H1 (cell line): Measurements from ENCODE around the gene LNPEP. TPM values are rescaled to one million over a fixed set of nuclear protein-coding genes. Genes with fewer than 3 reads are reported as not detected.

Source experiments
- CTCF ChIA-PET: fragments of 300-600 bp; sonication (Branson Sonifier 250); formaldehyde crosslinking; loops from one replicate; lab custom pipeline; 2021; ENCODE audit not compliant: partially characterized antibody; lab: Charles Lee
- POLR2A ChIA-PET: fragments of 300-600 bp; sonication (Branson Sonifier 250); formaldehyde crosslinking; loops from one replicate; lab custom pipeline; 2021; ENCODE audit warnings: inconsistent platforms; ENCODE audit not compliant: partially characterized antibody; lab: Charles Lee
- DNase-seq, 2 experiments: peaks; one replicate each; pipeline versions ENCODE4 v3.0.0 to v3.0.0-alpha.2; 2010 to 2022; ENCODE audit warnings: low spot score in 2 of 2, low read depth in 1 of 2, mixed read lengths in 1 of 2
- FAIRE-seq: peaks from 2 replicates; lab custom pipeline; 2011; peaks lifted over from hg19 to GRCh38; lab: Jason Lieb, UNC
- H2AFZ ChIP-seq: 2 replicates; pipeline ENCODE4 v1.8.1; 2012; ENCODE audit warnings: low read length, inconsistent platforms
- H2AK5ac ChIP-seq: 2 replicates; pipeline ENCODE4 v1.6.1; 2013; ENCODE audit warnings: low read depth, low read length
- H2BK120ac ChIP-seq: replicated peaks from 2 replicates; pipeline ENCODE3; 2013; ENCODE audit warnings: low read depth, low read length, inconsistent platforms
- H2BK12ac ChIP-seq: 2 replicates; pipeline ENCODE4 v1.6.1; 2013; ENCODE audit warnings: low read depth, low read length
- H2BK15ac ChIP-seq: 2 replicates; pipeline ENCODE4 v1.6.1; 2013; ENCODE audit warnings: low read length
- H2BK20ac ChIP-seq: 2 replicates; pipeline ENCODE4 v1.6.1; 2013; ENCODE audit warnings: low read length
- H2BK5ac ChIP-seq: 2 replicates; pipeline ENCODE4 v1.6.1; 2013; ENCODE audit warnings: low read depth, low read length
- H3K14ac ChIP-seq: 2 replicates; pipeline ENCODE4 v1.6.1; 2013; ENCODE audit warnings: inconsistent platforms; ENCODE audit not compliant: insufficient read length
- H3K18ac ChIP-seq: 2 replicates; pipeline ENCODE4 v1.6.1; 2013; ENCODE audit warnings: low read length; ENCODE audit errors: extremely low read depth
- H3K23ac ChIP-seq: 2 replicates; pipeline ENCODE4 v1.6.1; 2013; ENCODE audit warnings: inconsistent platforms; ENCODE audit not compliant: insufficient read length
- H3K23me2 ChIP-seq: 2 replicates; pipeline ENCODE4 v1.6.1; 2013; ENCODE audit warnings: low read depth, low read length
- H3K27ac ChIP-seq: 2 replicates; pipeline ENCODE4 v1.6.1; 2011; ENCODE audit warnings: low read depth, low read length, inconsistent platforms
- H3K27me3 ChIP-seq, 4 experiments: replicated peaks in 1 of 4; 1 replicate in 1 of 4; 2 replicates in 3 of 4; pipeline versions ENCODE4 v1.6.1 to v1.8.1; 2011 to 2013; ENCODE audit warnings: low read length in 3 of 4, mild to moderate bottlenecking in 3 of 4, inconsistent platforms in 2 of 4, mixed read lengths in 2 of 4, moderate library complexity in 1 of 4; ENCODE audit not compliant: control insufficient read depth in 3 of 4, insufficient read depth in 3 of 4; ENCODE audit errors: extremely low read depth in 1 of 4
- H3K36me3 ChIP-seq, 4 experiments: 2 replicates each; pipeline versions ENCODE4 v1.6.1 to v1.8.1; 2011 to 2013; ENCODE audit warnings: mild to moderate bottlenecking in 4 of 4, low read length in 3 of 4, moderate library complexity in 2 of 4, control low read depth in 1 of 4, inconsistent platforms in 1 of 4; ENCODE audit not compliant: insufficient read depth in 4 of 4, control insufficient read depth in 2 of 4
- H3K4ac ChIP-seq: replicated peaks from 2 replicates; pipeline ENCODE3; 2013; ENCODE audit warnings: low read length, low read depth, mixed read lengths, inconsistent platforms; ENCODE audit not compliant: insufficient read length
- H3K4me1 ChIP-seq, 4 experiments: replicated peaks in 1 of 4; 1 replicate in 1 of 4; 2 replicates in 3 of 4; pipeline versions ENCODE4 v1.6.1 to v1.8.1; 2011 to 2013; ENCODE audit warnings: low read length in 3 of 4, inconsistent platforms in 2 of 4, mixed read lengths in 1 of 4; ENCODE audit not compliant: insufficient read depth in 4 of 4, control insufficient read depth in 3 of 4
- H3K4me2 ChIP-seq, 2 experiments: 2 replicates each; pipeline versions ENCODE4 v1.6.1 to v1.8.1; 2011 to 2013; ENCODE audit warnings: low read depth in 2 of 2, low read length in 2 of 2, control low read depth in 1 of 2, inconsistent platforms in 1 of 2, mild to moderate bottlenecking in 1 of 2; ENCODE audit not compliant: insufficient read depth in 1 of 2
- H3K4me3 ChIP-seq, 4 experiments: fragments of 200-600, 300-600 bp in 1 of 4; sonication (generic), shearing (Covaris generic), sonication (Bioruptor Twin) in 1 of 4; 2 replicates each; pipeline versions ENCODE4 v1.5.1 to v1.8.1; 2011 to 2016; ENCODE audit warnings: low read length in 4 of 4, low read depth in 3 of 4, control low read depth in 2 of 4, inconsistent platforms in 2 of 4, mild to moderate bottlenecking in 2 of 4, mixed read lengths in 1 of 4, moderate library complexity in 1 of 4; ENCODE audit not compliant: insufficient read depth in 2 of 4; ENCODE audit errors: extremely low read depth in 1 of 4
- H3K56ac ChIP-seq: replicated peaks from 2 replicates; pipeline ENCODE3; 2013; ENCODE audit warnings: low read depth, mild to moderate bottlenecking, mixed read lengths, low read length, inconsistent platforms; ENCODE audit not compliant: insufficient read length
- H3K79me1 ChIP-seq: 2 replicates; pipeline ENCODE4 v1.6.1; 2013; ENCODE audit warnings: low read depth, low read length, control low read depth
- H3K79me2 ChIP-seq, 2 experiments: 2 replicates each; pipeline versions ENCODE4 v1.6.1 to v1.8.1; 2012 to 2013; ENCODE audit warnings: low read length in 2 of 2, mild to moderate bottlenecking in 2 of 2, inconsistent platforms in 1 of 2; ENCODE audit not compliant: insufficient read depth in 2 of 2, control insufficient read depth in 1 of 2
- H3K9ac ChIP-seq, 4 experiments: replicated peaks in 1 of 4; 1 replicate in 1 of 4; 2 replicates in 3 of 4; pipeline versions ENCODE4 v1.6.1 to v1.8.1; 2011 to 2013; ENCODE audit warnings: low read depth in 3 of 4, low read length in 3 of 4, control low read depth in 2 of 4, mild to moderate bottlenecking in 2 of 4, moderate library complexity in 2 of 4, inconsistent platforms in 1 of 4; ENCODE audit errors: extremely low read depth in 1 of 4
- H3K9me3 ChIP-seq, 2 experiments: 2 replicates each; pipeline versions ENCODE4 v1.6.1 to v1.8.1; 2012 to 2013; ENCODE audit warnings: mild to moderate bottlenecking in 2 of 2, moderate library complexity in 2 of 2, control low read depth in 1 of 2, inconsistent platforms in 1 of 2, low read depth in 1 of 2, low read length in 1 of 2, mixed read lengths in 1 of 2; ENCODE audit not compliant: insufficient read depth in 2 of 2
- H4K20me1 ChIP-seq, 2 experiments: replicated peaks in 1 of 2; 2 replicates each; pipeline versions ENCODE3 to v1.8.1; 2011 to 2013; ENCODE audit warnings: inconsistent platforms in 2 of 2, low read length in 2 of 2, mild to moderate bottlenecking in 1 of 2; ENCODE audit not compliant: insufficient read depth in 2 of 2, control insufficient read depth in 1 of 2
- H4K5ac ChIP-seq: 2 replicates; pipeline ENCODE4 v1.6.1; 2013; ENCODE audit warnings: low read length, low read depth, mixed read lengths, inconsistent platforms; ENCODE audit not compliant: insufficient read length
- H4K8ac ChIP-seq: 2 replicates; pipeline ENCODE4 v1.8.0; 2013; ENCODE audit warnings: mild to moderate bottlenecking, moderate library complexity, low read length, inconsistent platforms; ENCODE audit not compliant: insufficient read depth; ENCODE audit errors: extremely low read depth
- H4K91ac ChIP-seq: replicated peaks from 2 replicates; pipeline ENCODE3; 2013; ENCODE audit warnings: low read length, mixed read lengths, inconsistent platforms; ENCODE audit not compliant: insufficient read length
- GTF2F1 ChIP-seq: IDR thresholded peaks from 2 replicates; pipeline ENCODE4 v1.6.1; 2012; ENCODE audit warnings: low read depth, low read length, improper control_type of control experiment, borderline replicate concordance
- RBBP5 ChIP-seq: IDR thresholded peaks from 2 replicates; pipeline ENCODE4 v1.7.1; 2012; ENCODE audit warnings: low read depth, mild to moderate bottlenecking, inconsistent platforms, low read length, moderate library complexity, borderline replicate concordance
- SIX5 ChIP-seq: IDR thresholded peaks from 2 replicates; pipeline ENCODE4 v1.6.1; 2011; ENCODE audit warnings: mild to moderate bottlenecking, low read depth, low read length
- SP2 ChIP-seq: IDR thresholded peaks from 2 replicates; pipeline ENCODE4 v1.6.1; 2012; ENCODE audit warnings: mild to moderate bottlenecking, low read length, inconsistent platforms
- polyA plus RNA-seq, 7 experiments: library from polyadenylated mRNA; depleted of rRNA in 3 of 7; stranded (reverse) in 5 of 7; unstranded in 2 of 7; fragments of >200 nt in 5 of 7; fragments of 200-250 nt in 2 of 7; gene quantifications; 1 replicate in 5 of 7; 2 replicates in 1 of 7; 4 replicates in 1 of 7; pipeline versions ENCODE4 v1.2.1 to v1.2.3, GENCODE V29; 2011 to 2013; ENCODE audit warnings: missing spikeins in 2 of 7, mixed read lengths in 2 of 7
- total RNA-seq: library from RNA; stranded (reverse); fragmentation: NEBNext Ultra II Directional; extraction: Animal tissue kit (Norgen Biotek cat#: 25700); gene quantifications from 2 replicates; pipeline ENCODE4 v1.2.1, GENCODE V29; 2021

The LNPEP gene
- total and polyA plus RNA-seq, 2 of the 8 experiments (the other 6 are each of a cell fraction or from before 2014, with no cell fraction given) = 1.8 to 4.5 TPM

- Histone ChIP-seq H3K18ac (no peak overlapping the region), H2AK5ac (no peak overlapping the region), H2BK5ac (no peak overlapping the region), H2AFZ (no peak overlapping the region), H3K4me2 (no peak overlapping the region), H3K79me2 (no peaks in the 10 kb centered on the region), H3K79me1 (no peaks in the 10 kb centered on the region), H3K9me3 (no peaks in the 10 kb centered on the region), H3K36me3 (no peaks in the 10 kb centered on the region), H3K27me3 (no peaks in the 10 kb centered on the region), H3K23me2 (no peaks in the 10 kb centered on the region), H4K91ac (no peak overlapping the region), H2BK120ac (no peak overlapping the region), H3K23ac (no peak overlapping the region), H4K20me1 (no peaks in the 10 kb centered on the region), H3K4me3 (no peak overlapping the region), H3K4me1 (peaks cover 0 to 3% (median 1%) of the 10 kb centered on the region in 4 experiments; a peak in 2 of 7 replicates), H2BK12ac (no peak overlapping the region), H4K8ac (no peak overlapping the region), H3K9ac (no peak overlapping the region), H4K5ac (no peak overlapping the region), H3K27ac (no peak overlapping the region), H3K14ac (no peak overlapping the region), H2BK15ac (no peak overlapping the region), H3K56ac (no peak overlapping the region), H2BK20ac (no peak overlapping the region), H3K4ac (no peak overlapping the region)
- no peak for FAIRE-seq
- TF ChIP-seq RBBP5 = no peak
- no peak for TF ChIP-seq GTF2F1
- TF ChIP-seq SP2 = no peak
- TF ChIP-seq SIX5 = no peak
- CTCF ChIA-PET = interaction anchor here (0.9 to 1.7 kb wide), 5 partner anchors 8 to 94 kb away, joined by 3 to 10 read pairs (median 3); partner anchors contain the start of gene LIX1
- no peak for DNase-seq
- POLR2A ChIA-PET = no interaction called here
These were observed 134.4 kb downstream of the LNPEP start for GRCh38 chr5:97070234-97070633.
